Osteoblast (primary cell): ENCODE measurements around the gene NLGN1. TPM values are rescaled to one million over a fixed set of nuclear protein-coding genes. Genes with fewer than 3 reads are reported as not detected.

Experiments
- DNase-seq: peaks from one replicate; pipeline ENCODE4 v3.0.0; 2011; ENCODE audit warnings: low spot score, mixed read lengths; ENCODE audit not compliant: insufficient read length; ENCODE audit errors: missing footprints
- H2AFZ ChIP-seq: 2 replicates; pipeline ENCODE4 v1.6.0; 2011; ENCODE audit warnings: mild to moderate bottlenecking, low read length
- H3K27ac ChIP-seq: 2 replicates; pipeline ENCODE4 v1.5.1; 2011; ENCODE audit warnings: mild to moderate bottlenecking, low read depth, low read length, moderate library complexity
- H3K27me3 ChIP-seq: 2 replicates; pipeline ENCODE4 v1.6.0; 2012; ENCODE audit warnings: mild to moderate bottlenecking, control low read depth, inconsistent platforms, low read length, moderate library complexity; ENCODE audit not compliant: insufficient read depth
- H3K36me3 ChIP-seq: 2 replicates; pipeline ENCODE4 v1.5.1; 2011; ENCODE audit warnings: mild to moderate bottlenecking, low read length, control low read depth, moderate library complexity; ENCODE audit not compliant: insufficient read depth
- H3K4me1 ChIP-seq: 2 replicates; pipeline ENCODE4 v1.5.1; 2011; ENCODE audit warnings: mild to moderate bottlenecking, low read length, control low read depth, moderate library complexity; ENCODE audit not compliant: insufficient read depth
- H3K4me2 ChIP-seq: 2 replicates; pipeline ENCODE4 v1.6.0; 2011; ENCODE audit warnings: mild to moderate bottlenecking, low read length; ENCODE audit not compliant: insufficient read depth
- H3K4me3 ChIP-seq: fragments of 200-600 bp; sonication (generic); 3 replicates; pipeline ENCODE4 v1.5.1; 2012; ENCODE audit warnings: mild to moderate bottlenecking, low read length, inconsistent platforms; ENCODE audit not compliant: insufficient read depth
- H3K79me2 ChIP-seq: 2 replicates; pipeline ENCODE4 v1.6.0; 2012; ENCODE audit warnings: mild to moderate bottlenecking, low read length, control low read depth, inconsistent platforms; ENCODE audit not compliant: insufficient read depth
- H3K9me3 ChIP-seq: 2 replicates; pipeline ENCODE4 v1.5.1; 2011; ENCODE audit warnings: low read depth, low read length, control low read depth
- H4K20me1 ChIP-seq: 2 replicates; pipeline ENCODE4 v1.6.0; 2012; ENCODE audit warnings: mild to moderate bottlenecking, low read length, control low read depth; ENCODE audit not compliant: insufficient read depth
- total RNA-seq: library from RNA; depleted of rRNA; stranded (reverse); fragments of >200 nt; gene quantifications from 2 replicates; pipeline ENCODE4 v1.2.3, GENCODE V29; 2012
- TF ChIP-seq, protein P1 (sequence below): IDR thresholded peaks from 2 replicates; pipeline ENCODE4 v1.5.1; 2011; ENCODE audit warnings: mild to moderate bottlenecking, low read depth, low read length, moderate library complexity; ENCODE audit errors: extremely low read depth

NLGN1 gene
- total RNA-seq, 1 donor, result 9.0 TPM

DNA sequence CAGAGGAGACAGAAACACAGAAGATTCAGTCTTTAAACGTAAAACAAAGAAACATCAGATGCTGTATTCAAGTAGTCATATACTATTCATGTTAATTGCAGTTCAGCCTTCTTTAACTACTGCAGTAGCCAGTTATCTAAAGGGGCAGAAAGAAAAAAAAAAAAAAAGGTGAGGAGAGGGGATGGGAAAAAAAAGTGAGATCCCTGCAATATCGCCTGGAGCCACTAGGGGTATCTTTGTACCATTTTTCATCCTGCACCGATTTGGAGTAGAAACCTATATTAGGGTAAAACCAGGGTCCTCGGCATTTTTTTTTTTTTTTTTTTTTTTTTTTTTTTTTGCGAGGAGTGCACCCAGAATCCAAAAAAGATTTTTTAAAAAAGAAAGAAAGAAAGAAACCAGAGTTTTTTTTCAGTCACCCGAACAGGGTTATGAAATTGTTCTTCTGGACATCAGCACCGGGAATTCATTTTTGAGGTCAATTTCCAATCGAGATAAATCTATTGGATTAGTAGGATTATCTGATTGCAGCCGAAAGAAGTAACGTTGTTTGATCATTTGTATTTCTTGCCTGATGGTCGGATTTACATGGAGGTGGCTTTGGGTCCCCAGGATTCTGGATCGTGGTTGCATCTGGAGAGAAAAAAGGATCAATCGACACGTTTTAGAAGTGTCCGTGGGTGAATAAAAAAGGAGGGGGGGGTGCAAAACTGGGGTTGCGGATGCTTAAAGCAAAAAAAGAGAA, 186.7 kb downstream of the NLGN1 start:
- TF ChIP-seq, protein P1, sequence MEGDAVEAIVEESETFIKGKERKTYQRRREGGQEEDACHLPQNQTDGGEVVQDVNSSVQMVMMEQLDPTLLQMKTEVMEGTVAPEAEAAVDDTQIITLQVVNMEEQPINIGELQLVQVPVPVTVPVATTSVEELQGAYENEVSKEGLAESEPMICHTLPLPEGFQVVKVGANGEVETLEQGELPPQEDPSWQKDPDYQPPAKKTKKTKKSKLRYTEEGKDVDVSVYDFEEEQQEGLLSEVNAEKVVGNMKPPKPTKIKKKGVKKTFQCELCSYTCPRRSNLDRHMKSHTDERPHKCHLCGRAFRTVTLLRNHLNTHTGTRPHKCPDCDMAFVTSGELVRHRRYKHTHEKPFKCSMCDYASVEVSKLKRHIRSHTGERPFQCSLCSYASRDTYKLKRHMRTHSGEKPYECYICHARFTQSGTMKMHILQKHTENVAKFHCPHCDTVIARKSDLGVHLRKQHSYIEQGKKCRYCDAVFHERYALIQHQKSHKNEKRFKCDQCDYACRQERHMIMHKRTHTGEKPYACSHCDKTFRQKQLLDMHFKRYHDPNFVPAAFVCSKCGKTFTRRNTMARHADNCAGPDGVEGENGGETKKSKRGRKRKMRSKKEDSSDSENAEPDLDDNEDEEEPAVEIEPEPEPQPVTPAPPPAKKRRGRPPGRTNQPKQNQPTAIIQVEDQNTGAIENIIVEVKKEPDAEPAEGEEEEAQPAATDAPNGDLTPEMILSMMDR, result peak; percentile 74
- Histone ChIP-seq H3K79me2 (no peaks in the 10 kb centered on the region), H3K36me3 (no peaks in the 10 kb centered on the region), H3K4me2 (peak overlapping the region; percentile 87), H3K27me3 (no peaks in the 10 kb centered on the region), H2AFZ (peak overlapping the region; percentile 88), H3K4me1 (peaks cover 7% of the 10 kb centered on the region), H4K20me1 (no peaks in the 10 kb centered on the region), H3K27ac (no peak overlapping the region), H3K4me3 (peak overlapping the region; percentile 76), H3K9me3 (no peaks in the 10 kb centered on the region)
- DNase-seq, result peak; percentile 79

DNA sequence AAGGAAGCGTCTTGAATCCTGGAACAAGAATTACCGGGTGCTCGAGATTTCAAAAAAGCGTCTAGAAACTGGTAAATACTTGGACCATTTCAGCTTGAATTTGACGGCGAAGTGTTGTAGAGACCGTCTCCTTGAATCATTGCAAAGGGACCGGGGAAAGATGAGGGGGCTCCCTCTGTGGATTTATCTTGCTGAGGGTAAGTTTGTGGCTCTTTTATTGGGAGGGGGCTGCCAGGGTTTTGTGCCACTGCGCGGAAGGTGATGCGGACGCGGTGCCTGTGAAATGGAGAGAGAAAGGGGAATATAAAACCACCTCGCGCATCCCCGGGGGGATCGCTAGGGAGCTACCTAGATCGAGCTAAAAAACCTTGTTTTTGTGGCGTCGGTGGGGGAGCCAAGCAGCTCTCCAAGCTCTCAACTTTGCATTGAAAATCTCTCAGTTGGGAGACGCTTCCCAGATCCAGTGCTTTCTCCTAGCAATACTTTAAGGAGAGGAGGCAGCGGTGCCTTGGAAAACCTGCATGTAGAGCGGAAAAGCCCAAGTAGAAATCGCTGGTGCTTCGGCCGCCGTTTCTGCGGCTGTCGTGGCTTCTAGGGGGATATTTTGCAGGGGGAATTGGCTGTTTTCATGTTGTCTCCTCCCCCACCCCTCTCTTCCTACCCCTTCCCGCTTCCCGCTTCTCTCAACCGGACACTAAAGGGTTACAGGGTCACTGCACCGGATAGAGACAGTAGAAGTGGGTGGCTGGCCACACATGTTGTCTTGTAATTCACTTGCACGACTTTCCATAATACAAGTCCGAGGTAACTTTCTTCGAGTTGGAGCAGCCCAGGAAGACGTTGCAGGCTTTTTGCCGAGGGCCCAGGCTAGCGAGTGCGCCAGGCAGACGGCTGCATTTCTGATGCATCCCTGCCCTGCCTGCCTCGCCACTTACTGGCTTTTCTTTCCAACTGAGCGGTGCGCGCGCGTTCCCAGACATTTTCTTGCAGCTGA, 187.6 kb downstream of the NLGN1 start:
- Histone ChIP-seq H3K27ac (peak overlapping the region; percentile 22), H3K27me3 (no peaks in the 10 kb centered on the region)
- DNase-seq, result no peak

DNA sequence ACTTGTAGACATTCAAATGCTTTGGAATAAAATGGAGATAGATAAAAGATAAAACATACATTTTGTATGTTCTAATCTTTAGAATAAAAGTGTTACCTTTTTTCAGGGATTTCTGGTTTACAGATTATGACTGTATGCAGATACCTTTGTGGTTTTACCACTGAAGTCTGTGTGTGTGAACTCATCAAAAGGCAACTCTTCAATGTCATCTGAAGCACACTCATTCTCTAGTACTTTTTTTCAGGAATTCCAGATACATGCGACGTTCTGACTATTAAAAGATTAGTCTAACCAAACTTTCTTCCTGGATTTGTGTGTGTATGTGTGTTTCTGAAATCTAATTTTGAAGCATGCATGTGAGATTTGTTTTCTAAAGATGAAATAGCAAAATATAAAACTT, 188.6 kb downstream of the NLGN1 start:
- Histone ChIP-seq H3K27ac (peak overlapping the region; percentile 22), H3K4me2 (peak overlapping the region; percentile 87), H3K27me3 (no peaks in the 10 kb centered on the region), H2AFZ (no peak overlapping the region), H3K79me2 (no peaks in the 10 kb centered on the region), H3K9me3 (no peaks in the 10 kb centered on the region), H4K20me1 (no peaks in the 10 kb centered on the region), H3K4me1 (peaks cover 7% of the 10 kb centered on the region), H3K4me3 (peak overlapping the region; percentile 76), H3K36me3 (no peaks in the 10 kb centered on the region)
- DNase-seq, result peak; percentile 57
- TF ChIP-seq, protein P1, result no peak

More for the DNA sequence above, 187.6 kb downstream of the NLGN1 start:
- TF ChIP-seq, protein P1, result no peak
- H3K9me3 ChIP-seq, result no peaks in the 10 kb centered on the region
- H2AFZ ChIP-seq, result peak overlapping the region; percentile 88
- H3K4me1 ChIP-seq, result peaks cover 7% of the 10 kb centered on the region
- peak overlapping the region; percentile 76 for H3K4me3 ChIP-seq
- no peaks in the 10 kb centered on the region for H3K36me3 ChIP-seq
- H3K79me2 ChIP-seq, result no peaks in the 10 kb centered on the region
- H4K20me1 ChIP-seq, result no peaks in the 10 kb centered on the region
- H3K4me2 ChIP-seq, result peak overlapping the region; percentile 87
